HG02759 (cell line): ENCODE data around the gene HIC1.
"Not testable (repeated sequence)": the region's sequence is repeated elsewhere in the genome, so short reads cannot be mapped to it uniquely, and the experiment has no call there.

Source experiments
- ATAC-seq: cut with Tn5 transposase; IDR thresholded peaks from one replicate; pipeline ENCODE4 v1.9.1; 2021; ENCODE audit warnings: mild to moderate bottlenecking, moderate library complexity; ENCODE audit not compliant: unreplicated experiment

HIC1 gene

GRCh38 chr17:2054512-2055291, at the start of gene HIC1:
Gene HIC1, plus strand, starts transcription at chr17:2055103. Its CDS starts 1,588 bp downstream, at chr17:2056691.
- peak; percentile 39 for ATAC-seq

- ATAC-seq = no peak
These were observed 46.4 kb upstream of the HIC1 start for GRCh38 chr17:2008332-2009126.

DNA sequence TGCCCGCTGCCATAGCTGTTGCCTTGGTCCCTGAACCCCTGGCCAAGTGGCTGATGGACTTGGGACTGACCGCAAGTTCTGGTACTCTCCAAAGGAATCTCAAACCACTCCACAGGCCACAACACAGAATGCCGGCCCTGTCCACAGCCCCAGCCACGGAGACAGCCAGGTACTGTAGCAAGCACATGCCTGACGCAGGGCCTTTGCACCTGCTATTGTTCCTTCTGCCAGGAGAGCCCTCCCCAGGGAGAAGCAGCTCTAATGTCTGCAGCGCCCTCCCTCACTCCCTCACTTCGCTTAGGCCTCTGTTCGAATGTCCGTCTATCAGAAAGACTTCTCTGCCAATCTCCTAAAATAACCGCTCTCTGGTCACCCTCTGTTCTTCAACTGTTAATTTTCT, 45.2 kb upstream of the HIC1 start:
- no peak for ATAC-seq

DNA sequence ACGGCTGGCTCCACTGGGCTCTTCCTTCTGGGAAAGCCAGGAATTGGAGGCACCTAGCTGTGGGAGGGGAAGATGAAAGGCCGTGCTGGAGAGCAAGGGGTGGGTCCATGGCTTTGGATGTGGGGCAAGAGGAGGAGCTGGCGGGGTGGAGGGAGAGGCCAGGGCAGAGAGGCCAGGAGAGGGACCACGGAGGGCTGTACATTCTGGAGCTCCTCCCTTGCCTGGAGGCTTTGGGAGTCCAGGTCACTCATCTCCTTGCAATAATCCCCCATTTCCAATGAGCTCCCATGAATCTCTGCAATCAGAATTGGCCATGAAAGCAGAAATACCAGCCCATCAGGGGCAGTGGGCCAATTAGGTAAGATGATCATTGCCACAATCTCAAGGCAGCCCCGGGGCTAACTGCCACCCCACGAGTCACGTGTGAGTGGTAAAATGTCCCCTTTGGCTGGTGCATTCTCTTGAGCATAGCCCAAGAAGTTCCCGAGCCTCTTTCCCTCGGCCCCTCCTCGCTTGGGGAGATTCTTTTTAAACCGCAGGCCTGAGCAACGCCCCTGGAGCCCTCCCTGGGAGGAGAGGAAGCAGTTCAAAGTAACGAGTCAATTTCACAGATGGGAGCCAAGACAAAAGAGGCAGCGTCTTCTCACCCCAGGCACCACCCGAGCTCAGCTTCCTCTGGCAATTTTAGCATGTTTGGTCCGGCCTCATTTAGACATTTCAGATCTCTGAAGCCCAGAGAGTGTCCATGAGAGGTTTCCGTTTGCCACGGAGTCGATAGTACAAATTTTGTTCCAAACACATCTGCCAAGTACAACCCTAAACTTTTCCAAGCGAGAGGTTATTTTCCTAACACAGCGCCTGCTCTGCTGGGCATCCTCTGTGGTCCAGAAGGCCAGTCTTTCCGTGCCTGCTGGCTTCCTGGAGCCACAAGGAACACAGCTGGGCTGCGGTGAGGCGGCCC, 43.2 kb upstream of the HIC1 start:
- no peak for ATAC-seq

DNA sequence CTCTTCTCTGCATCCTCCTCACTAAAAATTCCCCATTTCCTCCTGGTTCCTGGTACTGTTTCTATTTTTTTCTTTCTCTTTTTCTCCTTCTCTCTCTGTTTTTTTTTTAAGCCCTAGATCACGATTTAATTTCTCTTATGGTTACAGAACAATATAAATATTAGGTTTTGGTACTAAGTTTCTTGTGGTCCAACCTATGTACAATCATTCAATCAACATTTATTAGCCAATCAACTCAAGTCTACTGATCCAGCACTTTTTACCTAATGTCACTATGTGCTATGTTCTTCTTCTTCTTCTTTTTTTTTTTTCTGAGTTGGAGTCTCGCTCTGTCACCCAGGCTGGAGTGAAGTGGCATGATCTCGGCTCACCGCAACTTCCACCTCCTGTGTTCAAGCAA, 42.4 kb upstream of the HIC1 start:
- ATAC-seq = no peak

DNA sequence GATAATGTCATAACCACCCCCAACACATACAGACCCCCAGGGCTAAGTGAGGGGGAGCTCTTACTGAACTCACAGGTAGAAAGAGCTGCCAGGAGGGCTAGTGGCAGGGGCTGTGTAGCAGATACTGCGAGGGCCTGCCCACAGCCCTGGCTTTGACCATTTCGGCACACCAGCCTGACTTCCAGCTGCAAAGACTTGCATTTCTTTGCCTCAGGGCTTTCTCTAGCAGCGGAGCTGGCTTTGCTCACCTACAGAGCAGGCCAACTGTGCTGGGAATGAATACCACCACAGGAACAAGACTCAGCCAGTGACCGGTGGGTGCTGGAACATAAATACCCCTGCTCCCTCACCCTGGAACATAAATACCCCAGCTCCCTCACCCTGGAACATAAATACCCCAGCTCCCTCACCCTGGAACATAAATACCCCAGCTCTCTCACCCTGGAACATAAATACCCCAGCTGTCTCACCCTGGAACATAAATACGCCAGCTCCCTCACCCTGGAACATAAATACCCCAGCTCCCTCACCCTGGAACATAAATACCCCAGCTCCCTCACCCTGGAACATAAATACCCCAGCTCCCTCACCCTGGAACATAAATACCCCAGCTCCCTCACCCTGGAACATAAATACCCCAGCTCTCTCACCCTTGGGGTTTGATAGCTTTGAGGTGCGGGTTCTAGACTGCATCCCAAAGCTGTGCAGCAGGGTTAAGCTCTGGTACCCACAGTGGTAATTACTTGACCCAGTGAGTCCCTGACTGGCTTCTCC, 41.5 kb upstream of the HIC1 start:
- ATAC-seq = not testable (repeated sequence)

DNA sequence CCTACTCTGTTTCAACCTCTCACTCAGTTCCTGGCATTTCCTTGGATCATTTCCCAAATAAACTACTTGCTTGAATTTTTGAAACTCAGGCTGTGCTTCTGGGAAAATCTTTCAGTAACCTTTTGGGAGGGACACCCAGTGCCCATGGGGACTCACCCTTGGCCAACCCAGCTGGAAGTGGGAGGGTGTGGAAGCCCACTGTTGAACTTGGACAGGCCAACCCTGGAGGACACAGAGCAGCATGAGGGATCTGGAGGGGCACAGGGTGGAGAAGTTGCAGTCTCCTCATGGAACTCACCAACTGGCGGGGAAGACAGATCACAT, 40.9 kb upstream of the HIC1 start:
- no peak for ATAC-seq

GRCh38 chr17:2015314-2015713, 39.6 kb upstream of the HIC1 start:
- ATAC-seq = no peak

- ATAC-seq = no peak
These were observed 38.4 kb upstream of the HIC1 start for GRCh38 chr17:2016494-2016893.

DNA sequence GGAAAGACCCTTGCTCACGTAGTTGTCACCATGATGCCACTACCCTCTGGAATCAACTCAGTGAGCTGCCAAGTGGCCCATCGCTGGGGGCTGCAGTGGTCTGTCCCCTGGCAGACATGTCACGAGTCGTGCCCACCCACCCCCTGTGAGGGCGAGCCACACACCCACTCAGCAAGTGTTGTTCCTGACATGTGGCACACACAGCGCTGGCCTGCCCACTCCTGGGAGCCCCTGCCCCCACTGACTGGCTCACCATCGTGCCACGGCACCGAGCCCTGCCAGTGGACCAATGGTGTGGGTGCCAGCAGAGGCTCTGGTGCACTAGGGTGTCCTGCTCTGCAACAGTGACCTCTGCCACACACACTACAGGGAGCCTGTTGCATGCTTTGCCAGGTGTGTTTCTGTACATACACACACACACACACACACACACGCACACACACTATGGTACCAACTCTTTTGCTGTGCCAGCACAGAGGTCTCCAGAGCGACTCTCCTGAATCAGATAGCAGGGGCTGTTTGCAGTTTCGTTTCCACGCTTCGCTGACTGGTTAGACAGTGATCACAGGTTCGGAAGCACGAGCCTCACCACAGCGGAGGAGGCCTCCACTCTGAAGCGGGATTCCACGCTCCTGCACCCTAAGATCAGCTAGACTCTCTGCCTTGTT, 37.5 kb upstream of the HIC1 start:
- ATAC-seq = no peak

- no peak for ATAC-seq
These were observed 36.0 kb upstream of the HIC1 start for GRCh38 chr17:2018716-2019510.

- no peak for ATAC-seq
These were observed 35.2 kb upstream of the HIC1 start for GRCh38 chr17:2019723-2020122.

- ATAC-seq = no peak
These were observed 34.2 kb upstream of the HIC1 start for GRCh38 chr17:2020721-2021120.

GRCh38 chr17:2022647-2023240, 32.2 kb upstream of the HIC1 start:
- ATAC-seq = no peak

- no peak for ATAC-seq
These were observed 31.6 kb upstream of the HIC1 start for GRCh38 chr17:2023256-2023655.

GRCh38 chr17:2023692-2024571, 31.0 kb upstream of the HIC1 start:
- no peak for ATAC-seq

DNA sequence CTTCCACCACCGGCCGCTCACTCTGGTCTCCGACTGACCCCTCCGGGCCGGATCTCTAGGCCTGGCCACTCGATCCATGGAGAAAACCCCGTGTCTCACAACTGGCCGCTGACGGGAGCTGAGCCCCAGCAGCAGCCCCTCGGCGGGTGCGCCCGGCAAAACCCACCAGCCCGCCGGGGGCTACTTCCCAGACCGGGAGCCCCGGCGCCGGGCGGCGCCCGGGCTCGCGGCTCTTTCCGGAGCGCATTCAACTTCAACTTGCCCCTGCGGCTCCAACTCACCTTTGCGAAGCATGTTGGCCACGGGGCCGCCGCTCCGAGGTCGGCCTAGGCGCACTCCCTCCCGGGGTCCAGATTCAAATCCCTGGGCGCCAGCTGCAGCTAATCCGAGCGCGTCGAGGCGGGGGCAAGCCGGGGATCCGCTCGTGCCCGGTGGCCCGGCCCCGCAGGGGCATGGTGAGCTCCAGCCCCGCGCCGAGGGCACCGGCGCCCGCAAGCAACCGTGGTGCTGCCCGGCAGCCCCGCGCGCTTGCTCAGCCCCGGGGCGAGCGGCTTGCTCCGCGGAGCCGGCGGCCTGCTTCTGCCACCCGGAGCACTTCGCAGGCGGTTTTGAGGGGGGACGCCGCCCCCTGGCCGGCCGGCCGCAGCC, 30.2 kb upstream of the HIC1 start:
- no peak for ATAC-seq
